Stimulated activated naive CD4-positive, alpha-beta T cell (primary cell): ENCODE measurements around the gene GTF2I.
"Not testable (repeated sequence)": the region's sequence is repeated elsewhere in the genome, so short reads cannot be mapped to it uniquely, and the experiment has no call there.

Source experiments
- DNase-seq, 6 experiments: peaks; one replicate each; lab custom pipeline; 2025; lab: John Stamatoyannopoulos, UW

Gene GTF2I

DNA sequence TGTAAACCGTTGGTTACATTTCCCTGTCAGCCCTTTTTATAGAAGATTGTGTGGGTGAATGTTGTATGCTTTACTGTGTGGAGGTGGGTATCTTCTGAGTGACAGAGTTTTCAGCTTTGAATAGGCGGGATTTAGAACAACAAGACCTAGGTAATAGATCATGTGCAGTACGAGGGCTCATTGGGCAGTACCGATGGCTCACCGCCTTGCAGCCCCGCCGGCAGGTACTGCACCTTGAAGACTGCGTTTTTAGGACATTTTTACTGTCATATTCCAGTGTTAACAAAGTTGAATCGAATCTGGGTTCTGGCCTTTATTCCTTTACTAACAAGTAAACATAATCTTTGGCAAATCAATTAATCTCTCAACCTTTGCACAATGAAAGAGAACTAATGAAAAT, 60.4 kb downstream of the GTF2I start:
- DNase-seq: no peak

DNA sequence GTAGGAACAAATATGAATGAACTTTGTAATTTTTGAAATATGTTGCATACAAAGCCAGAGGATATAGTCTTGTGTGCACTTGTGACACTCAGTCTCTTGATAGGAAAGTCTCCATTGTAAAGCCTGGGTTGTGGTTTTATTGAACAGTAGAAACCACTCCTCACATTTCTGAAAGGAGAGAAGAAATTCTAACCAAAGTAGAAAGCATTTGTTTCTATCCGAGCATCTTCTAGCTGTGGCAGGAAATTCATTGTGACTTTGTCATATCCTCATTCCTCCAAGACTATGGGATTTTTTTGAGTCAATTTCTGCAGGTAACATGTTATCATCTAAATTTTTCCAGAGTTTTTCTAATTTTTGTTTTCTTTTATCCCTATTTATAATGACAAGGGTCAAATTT, 60.8 kb downstream of the GTF2I start:
- no peak for DNase-seq

DNA sequence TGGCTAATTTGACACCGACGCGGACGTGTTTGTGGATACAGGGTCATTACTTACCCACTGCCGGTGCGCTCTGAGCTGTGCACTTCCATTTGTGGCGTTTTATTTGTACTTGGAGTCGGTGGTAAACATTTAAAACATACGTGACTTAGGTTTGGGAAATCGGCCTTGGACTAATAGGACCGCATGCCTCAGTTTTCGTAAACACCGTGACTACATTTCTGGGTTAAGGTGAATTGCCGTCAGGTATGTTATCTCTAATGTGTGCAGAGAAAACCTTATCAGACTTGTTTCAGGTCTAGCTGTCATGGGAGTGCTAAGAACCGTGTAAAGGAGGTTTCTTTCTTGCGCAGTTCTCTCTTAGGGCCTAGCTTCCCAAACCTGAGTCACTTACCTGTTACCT, 64.6 kb downstream of the GTF2I start:
- DNase-seq: no peak

DNA sequence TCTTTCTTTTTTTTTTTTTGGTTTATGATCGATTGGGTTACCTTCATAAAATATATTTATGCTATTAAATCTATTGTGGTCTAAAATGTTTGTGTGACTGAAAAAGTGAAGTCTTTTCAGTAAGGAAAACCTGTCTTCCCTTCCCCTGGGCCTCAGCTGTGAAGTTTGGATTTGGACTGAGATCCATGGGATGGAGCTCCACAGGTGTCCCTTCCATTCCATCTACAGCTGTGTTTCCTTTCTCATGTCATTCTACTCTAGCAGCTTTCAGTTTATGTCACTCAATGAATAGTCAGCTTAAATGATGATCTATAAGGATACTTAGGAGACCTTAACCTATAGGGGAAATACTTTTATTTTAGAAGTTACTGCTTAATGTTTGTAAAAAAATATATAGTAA, 68.3 kb downstream of the GTF2I start:
- no peak for DNase-seq

DNA sequence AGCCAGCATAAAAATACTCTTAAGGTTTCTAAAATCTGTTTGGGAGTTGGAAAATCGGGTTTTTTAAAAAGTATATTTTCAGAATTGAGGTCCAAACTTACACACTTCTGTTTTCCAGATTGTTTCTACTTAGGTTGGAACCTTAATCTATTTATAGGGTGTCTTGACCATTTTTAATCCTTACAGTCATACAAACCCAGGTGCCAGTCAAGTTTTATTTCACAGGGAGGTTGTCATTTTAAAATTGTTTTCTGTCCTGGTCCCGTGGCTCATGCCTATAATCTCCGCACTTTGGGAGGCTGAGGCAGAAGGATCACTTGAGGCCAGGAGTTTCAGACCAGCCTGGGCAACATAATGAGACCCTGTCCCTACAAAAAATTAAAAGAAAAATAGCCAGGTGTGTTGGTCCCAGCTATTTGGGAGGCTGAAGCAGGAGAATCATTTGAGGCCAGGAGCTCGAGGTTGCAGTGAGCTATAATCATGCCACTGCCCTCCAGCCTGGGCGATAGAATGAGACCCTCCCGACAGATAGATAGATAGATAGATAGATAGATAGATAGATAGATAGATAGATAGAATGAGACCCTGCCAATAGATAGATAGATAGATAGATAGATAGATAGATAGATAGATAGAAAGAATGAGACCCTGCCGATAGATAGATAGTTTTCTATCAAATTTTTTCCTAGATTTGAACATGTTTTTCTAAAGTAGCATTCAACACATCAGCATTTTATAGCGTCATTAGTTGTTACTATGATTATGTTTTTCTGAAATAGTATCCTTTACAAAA, 69.0 kb downstream of the GTF2I start:
- DNase-seq: no peak

DNA sequence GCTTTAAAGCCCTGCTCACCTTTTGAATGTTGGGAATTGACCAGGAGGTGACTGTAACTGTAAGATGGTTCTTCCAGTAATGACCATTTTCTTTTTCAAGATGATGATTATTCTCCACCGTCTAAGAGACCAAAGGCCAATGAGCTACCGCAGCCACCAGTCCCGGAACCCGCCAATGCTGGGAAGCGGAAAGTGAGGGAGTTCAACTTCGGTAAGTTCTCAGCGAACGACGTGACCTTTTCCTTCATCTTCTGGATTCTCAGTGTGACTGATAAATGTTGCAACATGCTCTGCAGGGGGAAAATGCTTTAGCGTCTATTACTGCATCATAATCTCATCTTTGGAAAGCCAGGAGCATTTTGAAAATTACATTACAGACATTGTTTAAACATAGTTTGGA, 71.2 kb downstream of the GTF2I start:
- DNase-seq: not testable (repeated sequence)

DNA sequence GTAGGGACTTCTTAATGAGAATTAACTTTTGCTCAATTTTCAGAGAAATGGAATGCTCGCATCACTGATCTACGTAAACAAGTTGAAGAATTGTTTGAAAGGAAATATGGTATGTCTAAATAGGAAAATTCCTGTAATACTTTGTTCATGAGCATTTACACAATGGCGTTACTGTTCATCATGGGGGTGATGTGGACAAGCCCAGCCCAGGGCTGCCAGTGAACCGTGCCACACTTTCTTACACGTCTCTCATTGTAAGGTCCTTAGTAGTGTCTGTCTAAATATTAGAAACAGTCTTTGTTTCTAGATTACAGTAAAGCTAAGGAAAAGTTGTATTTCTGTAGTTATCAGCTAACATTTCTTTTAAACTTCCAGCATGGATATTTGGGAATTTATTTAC, 72.7 kb downstream of the GTF2I start:
- not testable (repeated sequence) for DNase-seq

DNA sequence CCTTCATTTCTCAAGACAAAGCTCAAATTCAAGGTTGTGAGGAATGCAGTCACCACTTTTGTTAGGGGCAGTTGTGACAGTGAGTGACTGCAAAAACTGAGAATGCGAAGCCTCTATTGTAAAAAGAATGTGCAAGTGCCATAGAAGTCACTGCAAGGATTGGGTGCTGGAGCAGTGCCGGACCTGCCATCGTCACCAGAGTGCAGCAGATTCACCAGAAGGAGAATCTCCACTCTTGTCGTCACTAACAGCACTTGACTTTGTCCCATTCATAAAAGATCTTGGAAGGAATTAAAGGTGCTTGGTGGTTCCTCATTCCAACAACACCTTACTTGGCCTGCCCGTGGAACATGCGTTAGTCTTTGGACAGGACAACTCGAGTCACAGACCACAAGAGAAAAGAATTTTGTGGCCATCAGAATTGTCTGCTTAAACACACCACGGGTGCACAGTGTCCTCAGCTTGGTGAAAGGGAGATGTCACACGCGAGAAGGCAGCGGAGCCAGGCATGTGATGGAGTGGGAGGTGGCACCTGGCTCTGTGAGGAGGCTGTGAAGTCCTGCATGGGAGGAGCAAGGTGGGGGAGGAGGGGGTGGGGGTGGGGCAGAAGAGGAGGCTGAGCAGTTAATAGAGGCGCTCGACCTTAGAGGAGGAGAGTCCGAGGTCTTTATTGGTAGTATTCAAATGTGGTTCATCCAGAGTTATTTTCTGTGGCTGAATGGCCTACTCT, 82.6 kb downstream of the GTF2I start:
- DNase-seq: not testable (repeated sequence)

DNA sequence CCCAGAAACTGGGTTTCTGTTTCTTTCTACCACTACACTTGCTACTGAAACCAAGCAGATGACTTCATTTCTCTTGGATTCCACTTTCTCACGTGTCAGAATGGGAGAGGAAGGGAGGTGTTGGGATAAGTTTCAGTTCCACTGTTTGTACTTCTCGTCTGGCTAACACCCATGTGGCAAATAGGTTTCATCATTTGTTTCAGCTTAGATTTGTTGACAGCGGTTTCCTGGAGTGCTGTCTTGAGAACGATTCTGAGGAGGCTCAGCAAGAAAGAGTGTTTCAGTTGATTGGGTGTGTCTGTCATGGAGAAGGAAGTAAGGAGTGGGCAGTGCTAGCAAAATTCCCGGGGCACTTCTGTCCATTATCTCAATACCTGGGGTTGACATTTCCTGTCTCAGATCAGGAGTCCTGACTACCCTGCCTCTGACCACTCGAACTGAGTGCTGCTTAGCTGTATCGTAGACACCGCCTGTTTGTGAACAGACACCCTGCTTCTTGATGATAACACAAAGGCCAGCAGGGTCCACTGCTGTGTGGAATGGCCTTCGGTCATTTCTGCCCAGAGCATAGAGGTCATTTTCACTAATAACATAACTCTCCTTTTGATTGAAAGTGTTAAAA, 86.5 kb downstream of the GTF2I start:
- DNase-seq: not testable (repeated sequence)

DNA sequence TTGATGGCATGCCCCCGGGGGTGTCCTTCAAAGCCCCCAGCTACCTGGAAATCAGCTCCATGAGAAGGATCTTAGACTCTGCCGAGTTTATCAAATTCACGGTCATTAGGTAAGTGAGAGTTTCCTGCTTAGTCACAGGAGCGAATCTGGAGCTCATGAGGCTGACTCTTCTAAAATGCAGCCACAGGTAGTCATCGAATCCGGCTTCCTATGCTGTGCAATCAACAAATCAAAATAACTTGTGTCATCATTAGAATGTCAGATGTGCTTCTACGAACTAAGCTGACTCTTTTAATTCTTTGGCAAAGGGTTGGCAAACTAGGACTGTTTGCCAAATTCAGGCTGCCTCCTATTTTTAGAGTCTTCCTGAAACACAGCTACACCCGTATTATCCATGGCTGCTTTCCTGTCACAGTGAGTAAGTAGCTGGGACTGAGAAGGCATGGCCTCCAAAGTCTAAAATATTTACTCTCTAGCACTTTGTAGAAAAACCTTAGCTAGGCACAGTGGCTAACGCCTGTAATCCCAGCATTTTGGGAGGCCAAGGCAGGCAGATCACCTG, 96.5 kb downstream of the GTF2I start:
- DNase-seq: not testable (repeated sequence)

DNA sequence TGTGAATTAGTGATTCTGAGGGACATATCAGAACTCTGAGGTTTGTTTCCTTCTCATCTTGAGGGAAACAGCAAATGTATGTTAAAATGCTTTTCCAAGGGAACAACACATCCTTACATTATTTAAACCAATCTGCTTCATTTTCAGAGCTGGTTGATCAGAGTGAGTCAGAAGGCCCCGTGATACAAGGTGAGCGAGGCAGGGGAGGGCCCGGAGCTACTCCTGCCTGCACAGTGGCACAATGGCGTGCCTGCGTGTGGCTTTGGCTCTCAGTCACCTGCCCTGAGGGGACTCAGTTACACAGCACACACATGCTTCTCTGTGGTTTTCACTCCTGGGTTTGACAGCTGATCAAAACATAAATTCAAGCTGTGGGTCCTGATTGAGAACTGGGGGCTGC, 99.2 kb downstream of the GTF2I start:
- DNase-seq: not testable (repeated sequence)

DNA sequence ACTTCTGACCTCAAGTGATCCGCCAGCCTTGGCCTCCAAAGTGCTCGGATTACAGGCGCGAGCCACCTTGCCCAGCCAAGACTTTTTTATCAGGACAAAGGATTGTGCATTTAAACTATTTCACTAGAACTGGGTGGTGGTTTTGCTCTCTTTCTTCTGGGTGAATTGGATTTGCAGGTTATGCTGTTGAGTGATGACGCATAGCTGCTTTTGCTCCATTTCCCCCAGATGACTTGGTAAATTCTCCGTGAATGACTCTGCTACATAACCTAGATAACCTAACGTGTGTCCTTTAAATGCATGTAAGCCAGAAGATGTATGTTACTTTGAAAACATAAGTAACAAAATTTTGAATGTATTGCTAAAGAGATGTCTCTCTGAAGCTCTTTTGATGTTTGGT, 100.8 kb downstream of the GTF2I start:
- not testable (repeated sequence) for DNase-seq

DNA sequence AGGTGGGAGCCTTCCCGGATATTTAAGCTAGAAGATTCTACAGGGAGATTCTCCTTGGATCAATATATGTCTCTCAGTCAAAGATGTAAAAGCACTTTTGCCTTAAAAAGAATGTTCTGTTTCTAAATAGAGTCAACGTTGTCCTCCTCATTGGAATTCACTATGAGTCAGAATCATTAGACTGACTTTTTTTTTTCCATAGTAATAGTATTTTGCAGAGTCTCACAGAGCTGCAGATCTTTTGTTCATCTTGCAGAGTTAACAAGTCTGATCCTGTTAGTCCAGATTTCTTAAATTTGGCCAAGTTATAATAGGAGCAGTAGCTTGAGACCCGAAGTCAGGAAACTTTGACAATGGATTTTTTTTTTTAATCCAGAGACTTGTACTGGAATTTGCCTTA, 101.5 kb downstream of the GTF2I start:
- not testable (repeated sequence) for DNase-seq

DNA sequence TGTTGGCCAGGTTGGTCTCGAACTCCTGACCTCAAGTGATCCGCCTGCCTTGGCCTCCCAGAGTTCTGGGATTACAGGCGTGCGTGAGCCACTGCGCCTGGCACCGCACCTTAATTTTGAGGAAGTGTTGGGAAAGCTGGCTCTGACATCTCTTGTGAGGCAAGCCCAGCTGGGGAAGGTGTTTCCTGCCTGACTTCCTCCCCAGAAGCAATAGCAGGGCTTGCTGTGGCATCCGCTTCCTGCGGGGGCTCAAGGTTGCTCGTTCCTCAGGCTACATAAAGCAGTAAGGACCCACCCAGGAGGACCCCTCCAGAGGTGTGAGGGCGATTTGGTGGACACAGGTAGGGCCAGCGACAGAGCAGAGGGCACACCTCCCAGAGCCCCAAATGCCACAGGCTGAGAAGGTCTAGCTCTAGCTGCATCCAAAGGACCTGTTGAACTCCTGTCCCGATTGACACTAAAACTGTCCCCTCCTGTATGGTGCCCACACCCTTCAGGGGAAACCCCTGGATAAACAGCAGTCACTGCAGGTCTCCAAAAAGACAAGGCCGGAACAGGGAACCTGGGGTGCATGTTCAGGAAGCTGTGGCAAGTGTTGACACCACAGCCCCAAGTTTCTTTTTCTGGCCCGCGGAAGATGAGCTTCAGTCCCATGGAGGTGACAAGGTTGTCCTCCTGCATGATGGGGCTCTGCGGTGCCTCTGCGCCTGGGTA, 107.8 kb downstream of the GTF2I start:
- not testable (repeated sequence) for DNase-seq

DNA sequence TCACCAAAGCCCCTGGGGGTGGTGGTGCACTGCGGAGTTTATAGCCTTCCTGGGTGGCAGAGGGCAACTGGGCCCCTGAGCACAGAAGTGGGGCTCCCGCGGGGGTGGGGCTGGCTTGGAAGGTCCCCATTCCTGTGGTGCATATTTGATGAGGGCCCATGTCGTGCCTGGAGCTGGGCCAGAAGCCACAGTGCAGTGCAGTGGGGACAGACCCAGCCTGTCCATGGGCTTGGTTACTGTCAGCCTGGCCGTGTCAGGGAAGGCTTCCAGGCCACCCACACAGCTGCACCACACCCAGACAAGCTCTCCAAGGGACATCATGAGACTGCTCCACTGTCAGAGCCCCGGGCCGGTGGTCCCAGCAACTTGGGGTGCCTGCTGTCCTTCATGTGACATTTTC, 109.0 kb downstream of the GTF2I start:
- DNase-seq: not testable (repeated sequence)

DNA sequence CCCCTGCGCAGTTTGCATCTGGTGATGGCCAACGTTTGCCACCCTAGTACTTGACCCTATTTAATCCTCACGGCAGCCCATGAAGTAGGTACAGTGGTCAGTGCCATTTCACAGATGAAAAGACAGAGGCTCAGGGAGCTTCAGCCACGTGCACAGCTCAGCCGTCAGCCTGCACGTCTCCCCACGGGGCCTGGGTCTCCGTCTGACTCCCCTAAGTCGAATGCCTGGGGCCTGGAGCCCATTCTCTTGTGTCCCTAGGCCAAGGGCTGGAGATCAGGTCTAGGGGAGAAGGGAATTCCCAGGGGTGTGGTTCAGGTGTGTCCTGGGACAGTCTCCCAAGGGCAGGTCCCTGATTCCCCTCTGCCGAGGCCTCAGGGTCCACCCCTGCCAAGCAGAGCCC, 109.5 kb downstream of the GTF2I start:
- not testable (repeated sequence) for DNase-seq

DNA sequence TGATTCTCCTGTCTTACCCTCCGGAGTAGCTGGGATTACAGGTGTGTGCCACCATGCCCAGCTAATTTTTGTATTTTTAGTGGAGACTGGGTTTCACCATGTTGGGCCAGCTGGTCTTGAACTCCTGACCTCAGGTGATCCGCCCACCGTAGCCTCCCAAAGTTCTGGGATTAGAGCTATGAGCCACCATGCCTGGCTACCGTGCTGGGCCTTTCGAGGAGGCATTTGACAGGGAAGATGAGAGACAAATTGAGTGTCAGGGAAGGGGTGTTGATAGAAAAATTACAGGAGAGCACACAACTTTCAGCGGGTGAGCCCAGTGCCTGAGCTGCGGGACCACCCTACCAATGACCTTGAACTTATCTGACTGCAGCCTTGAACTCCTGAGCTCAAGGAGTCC, 112.5 kb downstream of the GTF2I start:
- DNase-seq: not testable (repeated sequence)

DNA sequence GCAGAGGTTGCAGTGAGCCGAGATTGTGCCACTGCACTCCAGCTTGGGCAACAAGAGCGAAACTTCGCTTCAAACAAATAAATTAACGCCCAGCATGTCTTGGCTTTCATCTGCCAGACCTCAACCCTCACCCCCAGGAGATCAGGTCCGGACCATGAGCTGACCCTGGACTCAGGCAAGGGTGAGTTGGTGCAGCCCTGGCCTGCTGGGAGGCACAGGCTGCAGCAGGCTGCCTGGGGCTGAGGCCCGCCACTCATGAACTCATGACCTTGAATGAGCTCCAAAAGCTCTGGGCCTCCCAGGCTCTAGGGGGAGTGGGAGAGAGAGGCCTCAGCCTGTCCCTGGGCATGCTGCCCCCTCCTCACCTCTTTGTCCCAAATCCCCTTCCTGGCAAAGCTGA, 114.6 kb downstream of the GTF2I start:
- DNase-seq: not testable (repeated sequence)

DNA sequence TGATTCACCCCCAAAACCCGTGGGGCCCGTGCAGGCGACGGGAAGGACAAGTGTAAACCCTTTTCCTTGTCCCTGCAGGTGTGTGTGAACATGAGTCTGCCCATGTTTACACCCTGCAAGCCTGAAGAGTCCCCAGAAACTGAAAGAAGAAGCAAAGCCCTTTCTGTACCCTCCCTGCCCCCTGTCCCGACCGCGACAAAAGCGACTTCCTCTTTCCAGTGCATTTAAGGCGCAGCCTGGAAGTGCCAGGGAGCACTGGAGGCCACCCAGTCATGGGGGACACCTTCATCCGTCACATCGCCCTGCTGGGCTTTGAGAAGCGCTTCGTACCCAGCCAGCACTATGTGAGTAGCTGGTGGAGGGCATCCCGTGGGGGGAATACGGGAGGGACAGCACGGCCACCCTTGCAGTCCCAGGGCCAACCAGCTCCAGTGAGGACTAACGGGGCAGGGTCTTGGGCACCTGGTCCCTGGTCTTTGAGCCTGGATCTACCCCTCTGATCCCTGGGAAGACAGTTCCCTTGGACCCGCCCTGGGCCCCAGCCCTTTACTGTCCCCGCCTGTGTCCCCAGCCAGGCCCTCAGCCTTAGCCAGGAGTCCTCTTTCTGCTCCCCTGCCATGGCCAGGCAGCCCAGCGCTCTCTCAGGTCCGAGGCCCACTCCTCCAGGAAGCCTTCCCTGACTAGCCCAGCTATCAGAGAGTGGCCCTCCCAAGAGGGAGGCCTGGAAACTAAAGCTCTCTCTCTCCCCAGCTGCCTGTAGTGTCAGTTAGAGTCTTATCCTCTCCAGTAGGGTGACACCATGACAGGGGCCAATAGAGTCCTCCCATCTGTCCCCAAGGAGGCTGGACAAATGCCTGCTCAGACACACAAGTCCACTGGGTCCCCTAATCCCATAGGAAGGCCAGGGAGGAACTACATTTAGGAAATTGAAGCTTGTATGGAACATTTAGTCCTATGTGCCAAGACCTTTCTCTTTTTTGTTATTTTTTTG, 116.5 kb downstream of the GTF2I start, which contains the start of gene NCF1:
Gene NCF1 (plus strand): TSS at position 252 of the 991 bp plus-strand sequence. CDS start 21 bp downstream, at position 273.
- not testable (repeated sequence) for DNase-seq

DNA sequence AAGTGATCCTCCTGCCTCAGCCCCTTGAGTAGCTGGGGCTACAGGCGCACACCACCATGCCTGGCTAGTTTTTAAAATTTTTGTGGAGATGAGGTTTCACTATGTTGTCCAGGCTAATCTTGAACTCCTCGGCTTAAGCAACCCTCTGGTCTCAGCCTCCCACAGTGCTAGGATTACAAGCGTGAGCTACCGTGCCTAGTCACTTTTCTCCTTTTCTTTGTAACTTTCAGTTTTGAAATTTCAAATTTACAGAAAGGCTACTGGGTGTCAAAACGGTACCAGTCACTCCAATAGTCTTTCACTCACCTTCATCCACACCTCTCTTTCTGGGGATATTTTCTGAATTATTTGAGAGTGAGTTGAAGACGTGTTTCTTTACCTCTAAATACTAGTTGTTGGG, 117.6 kb downstream of the GTF2I start:
- DNase-seq: not testable (repeated sequence)
